Fibroblast of villous mesenchyme (primary cell): ENCODE results near the gene TIPARP. TPM values are rescaled to one million over a fixed set of nuclear protein-coding genes. Genes with fewer than 3 reads are reported as not detected.

Experiments
- DNase-seq: peaks from one replicate; pipeline ENCODE4 v3.0.0-alpha.2; 2010; ENCODE audit warnings: low read depth
- H3K4me3 ChIP-seq: 2 replicates; pipeline ENCODE4 v1.5.1; 2011; ENCODE audit warnings: low read depth, mild to moderate bottlenecking, low read length
- total RNA-seq: library from RNA; depleted of rRNA; stranded (reverse); fragments of >200 nt; gene quantifications from 2 replicates; pipeline ENCODE4 v1.2.3, GENCODE V29; 2012
- TF ChIP-seq, protein P1 (sequence below): IDR thresholded peaks from 2 replicates; pipeline ENCODE4 v1.5.1; 2012; ENCODE audit warnings: low read depth, mild to moderate bottlenecking, low read length; ENCODE audit not compliant: insufficient read depth

TIPARP gene
- total RNA-seq, 1 donor, result 91.1 TPM

DNA sequence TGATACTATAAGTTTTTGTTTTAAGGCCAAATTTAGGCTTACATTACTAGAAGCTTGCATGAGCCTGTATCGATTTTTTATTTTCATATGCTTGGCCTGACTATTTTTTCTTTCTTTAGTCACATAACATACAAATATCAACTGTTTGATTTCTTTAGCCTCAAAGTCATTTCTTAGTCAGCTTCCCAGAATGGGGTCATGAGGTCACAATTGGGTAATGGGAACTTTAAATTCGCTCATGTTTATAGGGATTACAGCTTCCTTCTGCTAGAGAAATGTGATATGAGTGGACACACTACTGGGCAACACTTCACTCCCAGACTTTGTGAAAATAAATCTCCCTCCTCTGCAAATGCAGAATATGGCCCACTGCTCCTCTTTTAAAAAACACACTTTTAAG, 9.1 kb upstream of the TIPARP start:
- no peak overlapping the region for H3K4me3 ChIP-seq
- TF ChIP-seq, protein P1, sequence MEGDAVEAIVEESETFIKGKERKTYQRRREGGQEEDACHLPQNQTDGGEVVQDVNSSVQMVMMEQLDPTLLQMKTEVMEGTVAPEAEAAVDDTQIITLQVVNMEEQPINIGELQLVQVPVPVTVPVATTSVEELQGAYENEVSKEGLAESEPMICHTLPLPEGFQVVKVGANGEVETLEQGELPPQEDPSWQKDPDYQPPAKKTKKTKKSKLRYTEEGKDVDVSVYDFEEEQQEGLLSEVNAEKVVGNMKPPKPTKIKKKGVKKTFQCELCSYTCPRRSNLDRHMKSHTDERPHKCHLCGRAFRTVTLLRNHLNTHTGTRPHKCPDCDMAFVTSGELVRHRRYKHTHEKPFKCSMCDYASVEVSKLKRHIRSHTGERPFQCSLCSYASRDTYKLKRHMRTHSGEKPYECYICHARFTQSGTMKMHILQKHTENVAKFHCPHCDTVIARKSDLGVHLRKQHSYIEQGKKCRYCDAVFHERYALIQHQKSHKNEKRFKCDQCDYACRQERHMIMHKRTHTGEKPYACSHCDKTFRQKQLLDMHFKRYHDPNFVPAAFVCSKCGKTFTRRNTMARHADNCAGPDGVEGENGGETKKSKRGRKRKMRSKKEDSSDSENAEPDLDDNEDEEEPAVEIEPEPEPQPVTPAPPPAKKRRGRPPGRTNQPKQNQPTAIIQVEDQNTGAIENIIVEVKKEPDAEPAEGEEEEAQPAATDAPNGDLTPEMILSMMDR, result no peak
- DNase-seq, result peak; percentile 92

DNA sequence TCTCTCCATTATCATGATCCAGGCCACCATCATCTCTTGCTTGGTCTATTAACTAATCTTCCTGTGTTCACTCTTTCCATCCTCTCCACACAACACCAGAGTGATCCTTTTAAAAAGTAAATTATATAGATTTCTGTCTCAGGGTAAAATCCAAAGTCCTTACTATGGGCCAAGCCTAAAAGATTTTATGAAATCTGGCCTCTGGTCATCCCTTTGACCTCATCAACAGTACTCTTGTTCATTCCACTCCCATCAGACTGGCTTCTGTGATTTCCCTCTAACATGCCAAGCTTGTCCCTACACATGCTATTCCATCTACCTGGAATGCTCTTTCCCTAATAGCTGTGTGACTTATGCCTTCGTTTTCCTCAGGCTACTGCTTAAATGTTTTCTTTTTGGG, 8.3 kb upstream of the TIPARP start:
- no peak overlapping the region for H3K4me3 ChIP-seq
- DNase-seq, result no peak
- TF ChIP-seq, protein P1, result no peak

DNA sequence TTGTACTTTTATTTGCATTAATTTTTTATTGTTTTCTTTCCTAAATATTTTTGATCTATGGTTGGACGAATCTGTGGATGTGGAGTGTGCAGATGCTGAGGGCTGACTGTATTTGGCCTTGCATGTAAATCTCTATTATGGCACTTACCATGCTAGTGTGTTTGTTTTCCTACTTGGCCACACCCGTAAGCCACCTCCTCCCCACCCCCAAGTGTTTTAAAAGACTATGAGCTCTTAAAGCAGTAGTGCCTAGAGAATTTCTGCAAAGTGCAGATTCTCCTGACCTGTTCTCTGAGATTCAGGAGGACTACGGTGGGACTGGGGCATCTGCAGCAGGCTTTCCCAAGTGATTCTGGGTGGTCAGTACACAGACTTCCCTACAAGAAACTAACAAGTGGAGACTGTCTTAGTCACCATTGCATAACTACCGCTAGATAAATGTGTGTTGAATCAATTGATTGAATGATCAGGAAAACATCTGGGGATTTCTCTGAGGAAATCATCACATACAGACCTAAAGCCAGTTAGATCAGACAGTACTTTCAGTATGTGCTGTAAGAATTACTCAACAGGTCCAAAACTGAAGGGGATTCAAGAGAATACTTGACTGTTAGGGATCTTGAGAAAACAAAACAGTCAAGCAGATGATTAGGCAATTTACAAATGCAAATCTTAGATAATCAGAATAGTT, 6.2 kb upstream of the TIPARP start:
- peak; percentile 65 for DNase-seq
- TF ChIP-seq, protein P1, result no peak
- H3K4me3 ChIP-seq, result no peak overlapping the region

DNA sequence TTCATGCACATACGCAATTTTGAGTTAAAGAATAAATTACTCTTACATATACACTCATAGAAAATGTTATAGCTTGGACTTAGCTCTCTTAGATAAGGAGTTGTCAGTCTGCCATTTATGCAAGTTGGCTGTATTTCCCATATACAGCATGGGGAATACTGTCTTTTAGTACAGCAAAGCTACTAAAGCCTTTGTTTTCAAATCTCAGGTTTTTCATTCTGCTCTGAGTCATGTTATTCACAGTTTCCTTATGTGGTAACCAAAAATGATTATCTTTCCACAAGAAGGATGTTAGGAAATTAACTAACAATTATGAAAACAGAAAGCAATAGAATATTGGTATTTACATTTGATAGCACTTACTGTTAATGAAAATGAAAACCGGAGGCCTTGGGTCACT, 4.3 kb upstream of the TIPARP start:
- H3K4me3 ChIP-seq, result no peak overlapping the region
- no peak for DNase-seq
- TF ChIP-seq, protein P1, result no peak

DNA sequence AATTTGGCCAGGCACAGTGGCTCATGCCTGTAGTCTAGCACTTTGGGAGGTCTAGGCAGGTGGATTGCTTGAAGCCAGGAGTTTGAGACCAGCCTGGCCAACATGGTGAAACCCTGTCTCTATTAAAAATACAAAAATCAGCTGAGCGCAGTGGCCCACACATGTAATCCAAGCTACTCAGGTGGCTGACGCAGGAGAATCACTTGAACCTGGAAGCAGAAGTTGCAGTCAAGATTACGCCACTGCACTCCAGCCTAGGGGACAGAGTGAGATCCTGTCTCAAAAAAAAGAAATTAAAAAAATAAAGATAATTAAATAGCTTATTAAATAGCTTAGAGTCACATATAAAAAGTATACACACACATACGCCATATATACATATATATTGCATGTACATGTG, 3.7 kb upstream of the TIPARP start:
- TF ChIP-seq, protein P1, result no peak
- H3K4me3 ChIP-seq, result no peak overlapping the region
- no peak for DNase-seq

DNA sequence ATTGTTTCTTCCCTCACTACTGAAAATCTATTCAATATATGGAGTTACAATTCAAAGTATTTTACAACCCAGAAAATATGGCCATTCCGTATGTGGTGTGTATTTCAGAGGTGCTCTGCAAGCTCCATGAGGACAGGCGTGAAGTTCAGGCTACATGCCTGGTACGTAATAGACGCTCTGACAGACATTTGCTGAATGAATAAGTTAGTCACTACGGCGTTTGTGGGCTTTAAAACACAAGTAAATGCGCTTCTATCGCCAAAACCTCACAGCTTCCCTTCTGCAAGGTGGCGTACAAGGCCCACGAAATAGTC, 701 bp upstream of the TIPARP start:
- H3K4me3 ChIP-seq, result peak overlapping the region; percentile 74
- TF ChIP-seq, protein P1, result no peak
- no peak for DNase-seq
